Measurements from ENCODE around the gene TEP1. TPM values are rescaled to one million over a fixed set of nuclear protein-coding genes. Genes with fewer than 3 reads are reported as not detected.

Gene TEP1
- total RNA-seq, 1 donor from 2014 or later: 38.0 TPM

- Mint-ChIP-seq H3K9me3 (ENCODE audit: unreplicated experiment) (no peaks in the 10 kb centered on the region), H3K36me3 (ENCODE audit: unreplicated experiment) (no peaks in the 10 kb centered on the region), H3K27ac (ENCODE audit: unreplicated experiment) (peak overlapping the region; percentile 98), H3K27me3 (ENCODE audit: unreplicated experiment) (peaks cover 3% of the 10 kb centered on the region), H3K4me3 (ENCODE audit: unreplicated experiment) (peak overlapping the region; percentile 98), H3K4me1 (ENCODE audit: unreplicated experiment) (peaks cover 23% of the 10 kb centered on the region)
- no peak for DNase-seq (ENCODE audit: extremely low spot score, unreplicated experiment)
- TF ChIP-seq CTCF (IDR thresholded peaks at IDR 0.05): no peak
Observed at GRCh38 chr14:20333494-20333841, 79.8 kb downstream of the TEP1 start.

DNA sequence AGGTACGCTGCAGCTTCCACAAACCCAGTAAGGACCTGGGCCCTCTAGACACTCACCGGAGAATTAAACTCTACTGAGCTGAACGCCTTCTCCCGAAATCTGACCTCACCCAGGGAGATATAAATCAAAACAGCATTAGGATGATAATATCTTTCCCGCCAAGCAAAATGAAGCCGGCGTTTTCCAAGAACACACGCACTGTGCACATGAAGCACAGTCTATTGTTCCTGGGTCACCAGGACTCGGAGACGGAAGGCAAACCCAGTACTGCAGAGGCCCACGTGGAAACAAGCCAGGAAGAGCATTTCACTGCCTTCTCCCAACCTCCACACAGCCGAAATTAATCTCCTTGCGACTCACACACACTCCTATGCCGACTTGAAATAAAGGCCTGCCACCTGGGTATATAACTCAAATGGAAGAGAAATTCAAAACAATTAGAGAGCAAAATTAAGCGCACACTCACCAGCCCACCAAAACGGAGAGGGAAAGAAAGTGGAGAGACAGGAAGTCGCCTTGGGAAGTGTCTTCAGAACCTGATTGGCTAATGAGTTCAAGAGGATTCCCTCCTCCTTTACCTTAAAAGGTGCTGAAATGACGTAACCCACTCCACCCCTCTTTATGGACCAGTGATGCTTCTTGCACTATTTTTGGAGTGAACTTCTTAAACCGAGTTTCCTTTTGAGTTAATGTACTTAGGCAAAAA is 80.4 kb downstream of the TEP1 start, which contains the start of gene CCNB1IP1:
CCNB1IP1 (minus strand) TSS at position 492 of the 706 bp plus-strand sequence. CDS start 16,756 bp downstream, outside the sequence.
- no peak for TF ChIP-seq CTCF (IDR thresholded peaks at IDR 0.05)
- H3K27ac Mint-ChIP-seq (ENCODE audit: unreplicated experiment): peak within 1 kb of the TSS; percentile 98
- H3K4me1 Mint-ChIP-seq (ENCODE audit: unreplicated experiment): peaks cover 23% of the 10 kb centered on the region
- H3K36me3 Mint-ChIP-seq (ENCODE audit: unreplicated experiment): no peaks in the 10 kb centered on the region
- DNase-seq (ENCODE audit: extremely low spot score, unreplicated experiment): no peak
- H3K27me3 Mint-ChIP-seq (ENCODE audit: unreplicated experiment): peaks cover 3% of the 10 kb centered on the region
- peak within 1 kb of the TSS; percentile 98 for H3K4me3 Mint-ChIP-seq (ENCODE audit: unreplicated experiment)
- H3K9me3 Mint-ChIP-seq (ENCODE audit: unreplicated experiment): no peaks in the 10 kb centered on the region

DNA sequence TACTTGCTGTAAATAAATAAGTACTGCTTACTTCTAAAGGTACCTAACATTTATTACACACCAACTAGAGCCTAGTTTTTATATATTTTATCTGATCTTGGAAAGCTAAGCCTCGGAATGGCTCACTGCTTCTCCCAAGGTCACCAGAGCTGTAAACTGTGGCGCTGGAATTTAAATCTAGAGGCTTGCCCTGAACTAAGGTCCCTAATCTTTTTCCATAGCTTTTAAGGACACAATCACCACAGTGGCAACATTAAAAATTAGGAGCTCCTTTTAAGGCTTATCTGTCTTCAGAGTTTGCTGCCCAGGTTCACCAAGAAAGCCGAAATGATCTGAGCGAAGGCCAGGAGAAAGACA is 80.9 kb downstream of the TEP1 start:
- Mint-ChIP-seq H3K9me3 (ENCODE audit: unreplicated experiment) (no peaks in the 10 kb centered on the region), H3K27ac (ENCODE audit: unreplicated experiment) (peak overlapping the region; percentile 98), H3K4me1 (ENCODE audit: unreplicated experiment) (peaks cover 27% of the 10 kb centered on the region), H3K27me3 (ENCODE audit: unreplicated experiment) (no peaks in the 10 kb centered on the region), H3K36me3 (ENCODE audit: unreplicated experiment) (no peaks in the 10 kb centered on the region), H3K4me3 (ENCODE audit: unreplicated experiment) (peak overlapping the region; percentile 98)
- TF ChIP-seq CTCF (IDR thresholded peaks at IDR 0.05): no peak
- no peak for DNase-seq (ENCODE audit: extremely low spot score, unreplicated experiment)

- H3K4me3 Mint-ChIP-seq (ENCODE audit: unreplicated experiment): peak overlapping the region; percentile 8
- no peaks in the 10 kb centered on the region for H3K27me3 Mint-ChIP-seq (ENCODE audit: unreplicated experiment)
- no peak for DNase-seq (ENCODE audit: extremely low spot score, unreplicated experiment)
- no peaks in the 10 kb centered on the region for H3K9me3 Mint-ChIP-seq (ENCODE audit: unreplicated experiment)
- no peak for TF ChIP-seq CTCF (IDR thresholded peaks at IDR 0.05)
- peaks cover 31% of the 10 kb centered on the region for H3K4me1 Mint-ChIP-seq (ENCODE audit: unreplicated experiment)
- peak overlapping the region; percentile 50 for H3K27ac Mint-ChIP-seq (ENCODE audit: unreplicated experiment)
- H3K36me3 Mint-ChIP-seq (ENCODE audit: unreplicated experiment): peaks cover 3% of the 10 kb centered on the region
Observed at GRCh38 chr14:20331053-20331613, 82.2 kb downstream of the TEP1 start.

- Mint-ChIP-seq H3K27me3 (ENCODE audit: unreplicated experiment) (no peaks in the 10 kb centered on the region), H3K4me3 (ENCODE audit: unreplicated experiment) (no peak overlapping the region), H3K27ac (ENCODE audit: unreplicated experiment) (no peak overlapping the region), H3K4me1 (ENCODE audit: unreplicated experiment) (peaks cover 31% of the 10 kb centered on the region), H3K36me3 (ENCODE audit: unreplicated experiment) (peaks cover 7% of the 10 kb centered on the region), H3K9me3 (ENCODE audit: unreplicated experiment) (no peaks in the 10 kb centered on the region)
- no peak for DNase-seq (ENCODE audit: extremely low spot score, unreplicated experiment)
- no peak for TF ChIP-seq CTCF (IDR thresholded peaks at IDR 0.05)
Observed at GRCh38 chr14:20329355-20329754, 83.9 kb downstream of the TEP1 start.

All from osteocyte (in vitro differentiated cells).